Spleen (tissue), 11 donors: ENCODE results near the gene NFIB. TPM values are rescaled to one million over a fixed set of nuclear protein-coding genes. Genes with fewer than 3 reads are reported as not detected.
A peak's percentile ranks its signal among the peaks of the same experiment; 100 is the strongest.

ENCODE experiments used
- DNase-seq: peaks from one replicate; pipeline ENCODE4 v3.0.0-alpha.2; 2020
- H3K27ac ChIP-seq, 8 donors: fragments of 200-600 bp; sonication (generic) in 7 of 8; 1 replicate in 4 of 8; 2 replicates in 4 of 8; pipeline versions ENCODE4 v1.5.0 to v1.8.0; 2016 to 2021; ENCODE audit warnings: inconsistent platforms in 4 of 8, mild to moderate bottlenecking in 4 of 8, moderate library complexity in 1 of 8
- H3K27me3 ChIP-seq, 7 donors: fragments of 200-600 bp; sonication (generic) in 6 of 7; replicated peaks in 1 of 7; 1 replicate in 4 of 7; 2 replicates in 3 of 7; pipeline versions ENCODE4 v1.5.0 to v1.8.0; 2016 to 2021; ENCODE audit warnings: inconsistent platforms in 3 of 7, mild to moderate bottlenecking in 1 of 7
- H3K36me3 ChIP-seq, 6 donors: fragments of 200-600 bp; sonication (generic) in 5 of 6; 1 replicate in 4 of 6; 2 replicates in 2 of 6; pipeline versions ENCODE4 v1.5.0 to v1.8.0; 2016 to 2021; ENCODE audit warnings: inconsistent platforms in 2 of 6
- H3K4me1 ChIP-seq, 6 donors: fragments of 200-600 bp; sonication (generic) in 5 of 6; 1 replicate in 3 of 6; 2 replicates in 3 of 6; pipeline versions ENCODE4 v1.5.0 to v1.8.0; 2016 to 2021; ENCODE audit warnings: inconsistent platforms in 3 of 6
- H3K4me3 ChIP-seq, 8 donors: fragments of 200-600 bp; sonication (generic) in 7 of 8; 1 replicate in 4 of 8; 2 replicates in 4 of 8; pipeline versions ENCODE4 v1.5.0 to v1.8.0; 2016 to 2021; ENCODE audit warnings: inconsistent platforms in 4 of 8, mild to moderate bottlenecking in 4 of 8, moderate library complexity in 2 of 8
- H3K9me3 ChIP-seq, 8 donors: fragments of 200-600 bp; sonication (generic) in 7 of 8; 1 replicate in 4 of 8; 2 replicates in 4 of 8; pipeline versions ENCODE4 v1.5.0 to v1.8.0; 2016 to 2021; ENCODE audit warnings: inconsistent platforms in 4 of 8
- CTCF ChIP-seq, 11 experiments: fragments of 200-600 bp in 7 of 11; fragments of 450-650 bp in 4 of 11; sonication (generic) in 4 of 11; IDR thresholded peaks in 8 of 11; conservative IDR thresholded peaks in 3 of 11; 1 replicate in 7 of 11; 2 replicates in 4 of 11; pipeline versions ENCODE4 v1.4.0 to v1.8.0; 2016 to 2021; ENCODE audit warnings: antibody characterized with exemption in 11 of 11, inconsistent platforms in 4 of 11, mild to moderate bottlenecking in 1 of 11
- POLR2A ChIP-seq, 3 donors: fragments of 450-650 bp; IDR thresholded peaks; one replicate each; pipeline ENCODE4 v1.5.1; 2017; ENCODE audit warnings: antibody characterized with exemption in 3 of 3, mild to moderate bottlenecking in 1 of 3
- POLR2AphosphoS5 ChIP-seq, 3 donors: sonication (generic); formaldehyde crosslinking; IDR thresholded peaks; one replicate each; pipeline ENCODE4 v1.5.1; 2017; ENCODE audit warnings: antibody characterized with exemption in 3 of 3
- WGBS, 5 donors: extraction: QIAGEN DNeasy Blood & Tissue Kit in 3 of 5; methylation state at CpG; one replicate each; pipeline versions ENCODE4 v1.1.5 to v1.1.7; 2013 to 2018; 5-methylcytosine and 5-hydroxymethylcytosine counted together
- intact Hi-C: fragments of 100-400 bp; cut with DNase I; formaldehyde crosslinking; loops from one replicate; pipeline ENCODE4 v1.15.0; 2023; ENCODE audit warnings: low total_unique reads
- polyA plus RNA-seq, 3 donors: library from polyadenylated mRNA; stranded (reverse); fragments of 200-250 nt; gene quantifications; one replicate each; pipeline ENCODE4 v1.2.1, GENCODE V29; 2013
- total RNA-seq, 7 donors: library from RNA; depleted of rRNA in 3 of 7; stranded (reverse); fragments of >200 nt in 3 of 7; fragmentation: NEBNext Ultra II Directional in 4 of 7; extraction: Animal tissue kit (Norgen Biotek cat#: 25700) in 4 of 7; gene quantifications; one replicate each; pipeline versions ENCODE4 v1.1.0 to v1.2.1, GENCODE V29; 2016 to 2021
- donor health status: healthy with polysubstance abuse.
- donor health status: DM: no; HTN: no; CAD: no; lungs with moderate emphysema.
- donor health status: DM: no; HTN: no; CAD: no.
- donor health status: Bipolar disorder and iron deficiency.
- donor health status: healthy.
- donor health status: DM: no; HTN: no; CAD: no.
- donor health status: DM: yes; HTN: yes; CAD: no.

NFIB gene
- total and polyA plus RNA-seq, 10 donors, result 3.6 to 96.8 (median 48.4) TPM

DNA sequence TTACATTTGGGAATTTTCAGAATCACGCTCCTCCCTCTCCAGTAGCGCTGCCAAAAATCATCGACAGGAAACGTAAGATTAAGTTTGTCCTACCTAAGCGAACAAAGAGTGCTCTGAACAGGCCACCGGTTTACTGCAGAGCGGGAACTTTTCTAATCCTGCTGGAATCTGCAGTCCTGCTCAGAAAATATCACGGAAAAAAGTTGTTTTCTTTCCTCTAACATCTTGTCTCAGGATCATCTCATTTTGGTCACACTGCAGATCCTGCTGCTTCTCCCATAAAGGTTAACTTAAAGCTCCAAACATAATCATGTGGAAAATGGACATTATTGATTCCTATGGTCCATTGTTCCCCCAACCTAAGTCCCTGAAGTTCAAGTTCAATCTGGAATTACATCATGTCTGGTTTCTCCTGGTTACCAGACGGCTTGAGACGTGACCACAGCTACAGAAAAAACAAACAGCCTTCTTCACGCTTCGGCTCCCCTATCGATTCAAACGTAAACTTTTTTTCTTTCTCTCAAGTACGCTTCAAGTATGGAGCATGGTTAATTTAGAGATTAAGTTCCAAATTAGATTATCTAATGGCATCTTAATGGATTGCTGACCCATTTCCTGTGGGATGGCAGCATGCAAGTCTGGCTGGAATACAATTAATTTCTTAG, 217.6 kb downstream of the NFIB start:
- Histone ChIP-seq H3K4me1 (peaks cover 0 to 30% (median 9%) of the 10 kb centered on the region in 6 donors), H3K27me3 (no peaks in the 10 kb centered on the region), H3K36me3 (no peaks in the 10 kb centered on the region), H3K4me3 (peak overlapping the region in 3 of 8 donors; percentile 5 to 42 (median 18)), H3K9me3 (no peaks in the 10 kb centered on the region), H3K27ac (peak overlapping the region; percentile 3 to 87 (median 70))
- TF ChIP-seq CTCF (IDR thresholded peaks at IDR 0.05 in 8 of 11, conservative IDR thresholded peaks at IDR 0.05 in 3 of 11) (no peak), POLR2A (IDR thresholded peaks at IDR 0.05) (no peak), POLR2AphosphoS5 (IDR thresholded peaks at IDR 0.05) (no peak)
- intact Hi-C loops, result loop anchor here (10.0 kb wide), 1 partner anchor 218 kb away; the partner anchor contains the start of gene NFIB
- 45 to 79% (median 63%) methylated on average over 15 of the region's 15 CpGs for WGBS, 5 donors
- DNase-seq, result no peak

- Histone ChIP-seq H3K27ac (peak overlapping the region in 5 of 8 donors; percentile 62 to 87 (median 78)), H3K4me3 (no peak overlapping the region), H3K4me1 (peaks cover 0 to 30% (median 9%) of the 10 kb centered on the region in 6 donors), H3K36me3 (no peaks in the 10 kb centered on the region), H3K9me3 (no peaks in the 10 kb centered on the region), H3K27me3 (no peaks in the 10 kb centered on the region)
- intact Hi-C loops, result loop anchor here (10.0 kb wide), 1 partner anchor 220 kb away; the partner anchor contains the start of gene NFIB
- DNase-seq, result no peak
- TF ChIP-seq POLR2A (IDR thresholded peaks at IDR 0.05) (no peak), POLR2AphosphoS5 (IDR thresholded peaks at IDR 0.05) (no peak), CTCF (IDR thresholded peaks at IDR 0.05 in 8 of 11, conservative IDR thresholded peaks at IDR 0.05 in 3 of 11) (no peak)
These were observed 218.7 kb downstream of the NFIB start for GRCh38 chr9:14095277-14095676.

DNA sequence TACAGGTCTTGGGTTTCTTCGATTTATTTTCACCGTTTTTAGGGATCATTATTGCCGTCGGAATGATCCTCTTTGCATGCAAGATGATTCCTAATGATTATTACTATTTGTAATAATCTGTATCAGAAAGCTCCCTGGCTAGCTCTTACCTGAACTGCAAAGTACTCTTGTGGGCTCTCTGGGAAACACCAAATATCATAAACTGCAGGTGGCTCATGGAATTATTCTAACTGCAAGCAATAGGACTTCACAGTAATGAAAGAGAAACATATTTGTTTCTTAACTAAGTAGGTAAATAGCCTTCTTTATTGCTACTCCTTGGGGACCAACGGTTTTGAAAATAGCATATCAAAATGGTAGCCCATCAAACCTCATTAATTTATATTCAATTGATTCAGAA, 219.4 kb downstream of the NFIB start:
- TF ChIP-seq POLR2A (IDR thresholded peaks at IDR 0.05) (no peak), POLR2AphosphoS5 (IDR thresholded peaks at IDR 0.05) (no peak), CTCF (IDR thresholded peaks at IDR 0.05 in 8 of 11, conservative IDR thresholded peaks at IDR 0.05 in 3 of 11) (no peak)
- DNase-seq, result no peak
- intact Hi-C loops, result loop anchor here (10.0 kb wide), 1 partner anchor 220 kb away; the partner anchor contains the start of gene NFIB
- Histone ChIP-seq H3K36me3 (no peaks in the 10 kb centered on the region), H3K9me3 (no peaks in the 10 kb centered on the region), H3K4me3 (no peak overlapping the region), H3K4me1 (peaks cover 0 to 30% (median 9%) of the 10 kb centered on the region in 6 donors), H3K27me3 (no peaks in the 10 kb centered on the region), H3K27ac (no peak overlapping the region)
- WGBS, 5 donors, result 84 to 93% (median 88%) methylated on average over 5 of the region's 5 CpGs

DNA sequence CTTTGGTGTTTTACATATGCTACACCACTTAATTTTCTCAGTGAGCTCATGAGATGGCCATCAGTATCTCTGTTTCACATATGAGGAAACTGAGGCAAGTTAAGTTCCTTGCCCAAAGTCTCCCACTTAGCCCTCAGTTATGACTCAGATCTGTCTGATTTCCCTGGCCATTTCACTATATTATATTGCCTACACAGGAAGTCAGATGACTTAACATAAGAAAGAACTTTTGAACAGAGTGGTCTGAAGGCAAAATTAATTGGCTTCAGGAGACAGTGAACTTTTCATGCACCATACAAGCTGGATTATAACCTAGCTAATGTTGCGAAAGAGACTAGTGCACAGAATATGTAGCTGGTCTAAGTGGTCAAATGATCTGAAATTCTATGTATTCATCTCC, 221.6 kb downstream of the NFIB start:
- Histone ChIP-seq H3K9me3 (no peaks in the 10 kb centered on the region), H3K4me3 (no peak overlapping the region), H3K4me1 (peaks cover 0 to 13% (median 2%) of the 10 kb centered on the region in 6 donors), H3K27me3 (no peaks in the 10 kb centered on the region), H3K36me3 (no peaks in the 10 kb centered on the region), H3K27ac (no peak overlapping the region)
- no peak for TF ChIP-seq POLR2AphosphoS5 (IDR thresholded peaks at IDR 0.05)
- no peak for TF ChIP-seq POLR2A (IDR thresholded peaks at IDR 0.05)
- no peak for TF ChIP-seq CTCF (IDR thresholded peaks at IDR 0.05 in 8 of 11, conservative IDR thresholded peaks at IDR 0.05 in 3 of 11)
- 84 to 94% (median 89%) methylated on average over 1 of the region's 1 CpG for WGBS, 5 donors
- intact Hi-C loops, result loop anchor here (10.0 kb wide), 1 partner anchor 222 kb away; the partner anchor contains the start of gene NFIB
- DNase-seq, result no peak
